Activated T-helper 2 cell treated with anti-CD3 and anti-CD28 coated beads, Interferon-gamma antibody, Interleukin-2, Interleukin-4, amounts not matched to agents 10 μg/mL and 5 μg/mL and 100 μg/mL, durations not matched to agents 14 hours and 24 hours and 36 hours (primary cell): ENCODE measurements around the gene THAP3. TPM values are rescaled to one million over a fixed set of nuclear protein-coding genes. Genes with fewer than 3 reads are reported as not detected.

Experiments used
- DNase-seq: peaks from one replicate; pipeline ENCODE4 v3.0.0; 2021; ENCODE audit warnings: low spot score
- H3K27ac Mint-ChIP-seq: one replicate; pipeline ENCODE4 v1.8.0; 2021; ENCODE audit warnings: mixed read lengths
- H3K27me3 Mint-ChIP-seq: one replicate; pipeline ENCODE4 v1.8.0; 2021; ENCODE audit warnings: low read depth, mixed read lengths
- H3K36me3 Mint-ChIP-seq: one replicate; pipeline ENCODE4 v1.8.0; 2021; ENCODE audit warnings: low read depth, mixed read lengths
- H3K4me1 Mint-ChIP-seq: one replicate; pipeline ENCODE4 v1.8.0; 2021; ENCODE audit warnings: low read depth, mixed read lengths
- H3K4me3 Mint-ChIP-seq: one replicate; pipeline ENCODE4 v1.8.0; 2021; ENCODE audit warnings: low read depth, mild to moderate bottlenecking, moderate library complexity, mixed read lengths
- H3K9me3 Mint-ChIP-seq: one replicate; pipeline ENCODE4 v1.8.0; 2021; ENCODE audit warnings: mixed read lengths
- intact Hi-C: fragments of 100-400 bp; cut with micrococcal nuclease; formaldehyde crosslinking; loops from one replicate; pipeline ENCODE4 v1.15.1; 2023
- total RNA-seq: library from RNA; stranded (reverse); gene quantifications from 2 replicates; pipeline ENCODE4 v1.2.3, GENCODE V29; 2022

The THAP3 gene
- total RNA-seq, 1 donor from 2014 or later = 23.2 TPM

DNA sequence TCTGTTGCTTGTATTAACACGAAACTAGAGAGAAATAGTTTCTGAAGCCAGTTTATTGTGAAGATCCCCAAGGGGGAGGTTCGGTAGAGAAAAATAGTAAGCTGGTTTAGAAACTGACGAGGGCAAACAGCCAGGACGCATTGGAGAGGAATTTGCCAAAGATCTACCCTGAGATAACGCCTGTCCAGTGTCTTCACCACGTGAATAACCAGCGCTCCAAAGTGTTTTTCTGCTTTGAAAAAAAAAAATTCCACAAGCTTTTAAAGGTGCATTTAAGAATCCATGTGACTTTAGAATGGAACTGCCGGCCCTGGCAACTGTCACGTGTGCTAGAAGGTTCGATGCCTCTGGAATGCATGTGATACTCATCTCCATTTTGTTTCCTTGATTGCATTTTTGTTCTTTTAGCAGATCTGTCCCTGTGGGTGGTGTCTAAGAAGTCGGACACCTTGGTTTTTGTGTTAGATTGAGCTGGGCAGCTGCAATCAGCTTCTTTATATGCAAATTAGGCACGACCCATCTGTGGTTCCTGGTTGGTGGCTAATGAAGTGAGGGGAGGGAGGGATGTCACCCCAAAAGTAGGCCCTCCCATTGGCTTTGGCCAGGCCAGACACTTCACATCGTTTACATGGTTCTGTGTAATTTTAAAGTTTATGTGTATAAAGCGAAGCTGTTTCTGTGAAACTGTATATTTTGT is 1.3 kb upstream of the THAP3 start:
- H3K4me1 Mint-ChIP-seq = peaks cover 15% of the 10 kb centered on the region
- H3K9me3 Mint-ChIP-seq = no peaks in the 10 kb centered on the region
- no peak for DNase-seq
- no peak overlapping the region for H3K4me3 Mint-ChIP-seq
- peaks cover 65% of the 10 kb centered on the region for H3K36me3 Mint-ChIP-seq
- intact Hi-C loops = no loop called here
- no peak overlapping the region for H3K27ac Mint-ChIP-seq
- H3K27me3 Mint-ChIP-seq = no peaks in the 10 kb centered on the region

- Mint-ChIP-seq H3K27me3 (no peaks in the 10 kb centered on the region), H3K4me3 (peak overlapping the region; percentile 86), H3K36me3 (peaks cover 59% of the 10 kb centered on the region), H3K27ac (peak overlapping the region; percentile 69), H3K4me1 (peaks cover 15% of the 10 kb centered on the region), H3K9me3 (no peaks in the 10 kb centered on the region)
- no peak for DNase-seq
- intact Hi-C loops = loop anchor here (1.0 kb wide), 1 partner anchor 24 kb away; no protein-coding TSS in a partner anchor
Measured at GRCh38 chr1:6625584-6626149, 999 bp downstream of the THAP3 start.

GRCh38 chr1:6627031-6627430 is 2.4 kb downstream of the THAP3 start:
- no peak for DNase-seq
- H3K4me3 Mint-ChIP-seq = peak overlapping the region; percentile 86
- intact Hi-C loops = no loop called here
- no peaks in the 10 kb centered on the region for H3K9me3 Mint-ChIP-seq
- peaks cover 15% of the 10 kb centered on the region for H3K4me1 Mint-ChIP-seq
- peaks cover 54% of the 10 kb centered on the region for H3K36me3 Mint-ChIP-seq
- peak overlapping the region; percentile 49 for H3K27ac Mint-ChIP-seq
- H3K27me3 Mint-ChIP-seq = no peaks in the 10 kb centered on the region

- H3K4me3 Mint-ChIP-seq = peak overlapping the region; percentile 61
- no peak for DNase-seq
- peak overlapping the region; percentile 8 for H3K27ac Mint-ChIP-seq
- intact Hi-C loops = no loop called here
- H3K36me3 Mint-ChIP-seq = peaks cover 47% of the 10 kb centered on the region
- H3K27me3 Mint-ChIP-seq = no peaks in the 10 kb centered on the region
- H3K9me3 Mint-ChIP-seq = no peaks in the 10 kb centered on the region
- peaks cover 15% of the 10 kb centered on the region for H3K4me1 Mint-ChIP-seq
Measured at GRCh38 chr1:6627841-6628545, 3.3 kb downstream of the THAP3 start.

GRCh38 chr1:6628971-6629479 is 4.4 kb downstream of the THAP3 start:
- H3K36me3 Mint-ChIP-seq = peaks cover 46% of the 10 kb centered on the region
- no peak for DNase-seq
- intact Hi-C loops = no loop called here

DNA sequence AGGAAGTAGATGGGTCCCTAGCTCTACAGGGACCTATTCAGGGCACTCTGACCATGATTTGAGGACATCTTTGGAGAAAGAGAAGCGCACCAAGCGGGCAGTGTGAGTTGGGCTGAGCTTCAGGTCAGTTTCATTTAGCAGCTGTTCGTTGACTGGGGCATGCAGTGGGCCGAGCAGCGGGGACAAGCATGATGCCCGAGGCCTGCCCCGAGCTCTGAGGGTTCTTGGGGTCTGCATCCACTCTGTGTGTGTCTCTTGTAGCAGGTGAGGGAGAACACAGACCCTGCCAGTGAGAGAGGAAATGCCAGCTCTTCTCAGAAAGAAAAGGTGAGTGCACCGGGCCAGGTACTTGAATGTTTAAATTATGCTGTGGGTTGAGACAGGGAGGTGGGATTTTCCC is 5.4 kb downstream of the THAP3 start:
- Mint-ChIP-seq H3K4me3 (no peak overlapping the region), H3K9me3 (no peaks in the 10 kb centered on the region), H3K36me3 (peaks cover 53% of the 10 kb centered on the region), H3K27ac (no peak overlapping the region), H3K27me3 (no peaks in the 10 kb centered on the region), H3K4me1 (peaks cover 10% of the 10 kb centered on the region)
- no peak for DNase-seq
- intact Hi-C loops = no loop called here

More at GRCh38 chr1:6628971-6629479, 4.4 kb downstream of the THAP3 start:
- H3K4me3 Mint-ChIP-seq = no peak overlapping the region
- H3K27ac Mint-ChIP-seq = no peak overlapping the region
- no peaks in the 10 kb centered on the region for H3K9me3 Mint-ChIP-seq
- peaks cover 15% of the 10 kb centered on the region for H3K4me1 Mint-ChIP-seq
- no peaks in the 10 kb centered on the region for H3K27me3 Mint-ChIP-seq

DNA sequence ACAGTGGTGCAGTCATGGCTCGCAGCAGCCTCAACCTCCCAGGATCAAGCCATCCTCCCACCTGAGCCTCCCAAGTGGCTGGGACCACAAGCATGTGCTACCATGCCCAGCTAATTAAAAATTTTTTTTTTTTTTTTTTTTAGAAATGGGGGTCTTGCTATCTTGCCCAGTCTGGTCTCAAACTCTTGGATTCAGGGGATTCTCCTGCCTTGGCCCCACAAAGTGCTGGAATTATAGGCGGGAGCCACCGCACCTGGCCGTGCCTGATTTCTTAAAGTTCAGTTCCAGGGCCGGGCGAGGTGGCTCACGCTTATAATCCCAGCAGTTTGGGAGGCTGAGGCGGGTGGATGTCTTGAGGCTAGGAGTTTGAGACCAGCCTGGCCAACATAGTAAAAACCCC is 6.4 kb downstream of the THAP3 start:
- Mint-ChIP-seq H3K27me3 (no peaks in the 10 kb centered on the region), H3K9me3 (no peaks in the 10 kb centered on the region), H3K27ac (no peak overlapping the region), H3K4me3 (no peak overlapping the region), H3K4me1 (peaks cover 10% of the 10 kb centered on the region), H3K36me3 (peaks cover 58% of the 10 kb centered on the region)
- no peak for DNase-seq
- intact Hi-C loops = no loop called here

- peaks cover 1% of the 10 kb centered on the region for H3K4me1 Mint-ChIP-seq
- H3K36me3 Mint-ChIP-seq = peaks cover 50% of the 10 kb centered on the region
- no peak for DNase-seq
- no peaks in the 10 kb centered on the region for H3K9me3 Mint-ChIP-seq
- intact Hi-C loops = no loop called here
- no peak overlapping the region for H3K4me3 Mint-ChIP-seq
- H3K27ac Mint-ChIP-seq = no peak overlapping the region
- H3K27me3 Mint-ChIP-seq = no peaks in the 10 kb centered on the region
Measured at GRCh38 chr1:6632588-6633514, 8.2 kb downstream of the THAP3 start.

GRCh38 chr1:6634371-6635052 is 9.8 kb downstream of the THAP3 start:
- intact Hi-C loops = no loop called here
- Mint-ChIP-seq H3K9me3 (no peaks in the 10 kb centered on the region), H3K27me3 (no peaks in the 10 kb centered on the region), H3K36me3 (peaks cover 56% of the 10 kb centered on the region), H3K27ac (no peak overlapping the region), H3K4me3 (no peak overlapping the region), H3K4me1 (no peaks in the 10 kb centered on the region)
- DNase-seq = no peak

- peaks cover 54% of the 10 kb centered on the region for H3K36me3 Mint-ChIP-seq
- H3K27me3 Mint-ChIP-seq = no peaks in the 10 kb centered on the region
- no peak overlapping the region for H3K27ac Mint-ChIP-seq
- H3K4me3 Mint-ChIP-seq = no peak overlapping the region
- intact Hi-C loops = no loop called here
- no peaks in the 10 kb centered on the region for H3K9me3 Mint-ChIP-seq
- DNase-seq = no peak
- no peaks in the 10 kb centered on the region for H3K4me1 Mint-ChIP-seq
Measured at GRCh38 chr1:6635161-6635909, 10.7 kb downstream of the THAP3 start.

- H3K36me3 Mint-ChIP-seq = peaks cover 59% of the 10 kb centered on the region
- H3K9me3 Mint-ChIP-seq = no peaks in the 10 kb centered on the region
- no peaks in the 10 kb centered on the region for H3K27me3 Mint-ChIP-seq
- no peak for DNase-seq
- intact Hi-C loops = no loop called here
- H3K4me1 Mint-ChIP-seq = no peaks in the 10 kb centered on the region
- no peak overlapping the region for H3K27ac Mint-ChIP-seq
- no peak overlapping the region for H3K4me3 Mint-ChIP-seq
Measured at GRCh38 chr1:6635910-6636760, 11.5 kb downstream of the THAP3 start.
